Kidney capillary endothelial cell (primary cell): Measurements from ENCODE around the gene GUK1.
"Not testable (repeated sequence)": the region's sequence is repeated elsewhere in the genome, so short reads cannot be mapped to it uniquely, and the experiment has no call there.

Experiments
- DNase-seq: peaks from one replicate; pipeline ENCODE4 v3.0.0-alpha.2; 2018; ENCODE audit warnings: low spot score

Gene GUK1

GRCh38 chr1:228104526-228105269 lies 35.4 kb upstream of the GUK1 start:
- DNase-seq: no peak

- DNase-seq: no peak
These were observed 34.6 kb upstream of the GUK1 start for GRCh38 chr1:228105270-228105995.

GRCh38 chr1:228105996-228106799 lies 33.9 kb upstream of the GUK1 start:
- no peak for DNase-seq

- DNase-seq: no peak
These were observed 33.4 kb upstream of the GUK1 start for GRCh38 chr1:228106800-228107054.

GRCh38 chr1:228107636-228108035 lies 32.4 kb upstream of the GUK1 start:
- DNase-seq: no peak

GRCh38 chr1:228108055-228108690 lies 31.9 kb upstream of the GUK1 start:
- no peak for DNase-seq

GRCh38 chr1:228108742-228109072 lies 31.4 kb upstream of the GUK1 start:
- DNase-seq: no peak

- peak; percentile 94 for DNase-seq
These were observed 30.8 kb upstream of the GUK1 start, which contains the start of gene MRPL55 for GRCh38 chr1:228109073-228109961. Gene MRPL55, minus strand, starts transcription at chr1:228109299. Its CDS starts 1,039 bp downstream, at chr1:228108260.

GRCh38 chr1:228109962-228110488 lies 30.1 kb upstream of the GUK1 start:
- no peak for DNase-seq

- no peak for DNase-seq
These were observed 29.5 kb upstream of the GUK1 start for GRCh38 chr1:228110556-228110955.

- DNase-seq: not testable (repeated sequence)
These were observed 28.8 kb upstream of the GUK1 start for GRCh38 chr1:228111315-228111714.

- no peak for DNase-seq
These were observed 27.9 kb upstream of the GUK1 start for GRCh38 chr1:228112167-228112566.

- no peak for DNase-seq
These were observed 27.5 kb upstream of the GUK1 start for GRCh38 chr1:228112617-228113016.

- DNase-seq: no peak
These were observed 25.3 kb upstream of the GUK1 start for GRCh38 chr1:228114827-228115226.

GRCh38 chr1:228117335-228117734 lies 22.7 kb upstream of the GUK1 start:
- no peak for DNase-seq

- no peak for DNase-seq
These were observed 22.0 kb upstream of the GUK1 start for GRCh38 chr1:228118040-228118439.

GRCh38 chr1:228120351-228120750 lies 19.7 kb upstream of the GUK1 start:
- DNase-seq: no peak

GRCh38 chr1:228120857-228121489 lies 19.1 kb upstream of the GUK1 start:
- DNase-seq: no peak

- no peak for DNase-seq
These were observed 17.1 kb upstream of the GUK1 start for GRCh38 chr1:228122921-228123441.

- no peak for DNase-seq
These were observed 16.6 kb upstream of the GUK1 start for GRCh38 chr1:228123505-228123904.

GRCh38 chr1:228125185-228125584 lies 14.9 kb upstream of the GUK1 start:
- no peak for DNase-seq
